ENCODE measurements around the gene ZNF385D. TPM values are rescaled to one million over a fixed set of nuclear protein-coding genes. Genes with fewer than 3 reads are reported as not detected.

ZNF385D gene
- total and polyA plus RNA-seq, 3 donors from 2014 or later: 21.1 to 57.0 (median 31.4) TPM

DNA sequence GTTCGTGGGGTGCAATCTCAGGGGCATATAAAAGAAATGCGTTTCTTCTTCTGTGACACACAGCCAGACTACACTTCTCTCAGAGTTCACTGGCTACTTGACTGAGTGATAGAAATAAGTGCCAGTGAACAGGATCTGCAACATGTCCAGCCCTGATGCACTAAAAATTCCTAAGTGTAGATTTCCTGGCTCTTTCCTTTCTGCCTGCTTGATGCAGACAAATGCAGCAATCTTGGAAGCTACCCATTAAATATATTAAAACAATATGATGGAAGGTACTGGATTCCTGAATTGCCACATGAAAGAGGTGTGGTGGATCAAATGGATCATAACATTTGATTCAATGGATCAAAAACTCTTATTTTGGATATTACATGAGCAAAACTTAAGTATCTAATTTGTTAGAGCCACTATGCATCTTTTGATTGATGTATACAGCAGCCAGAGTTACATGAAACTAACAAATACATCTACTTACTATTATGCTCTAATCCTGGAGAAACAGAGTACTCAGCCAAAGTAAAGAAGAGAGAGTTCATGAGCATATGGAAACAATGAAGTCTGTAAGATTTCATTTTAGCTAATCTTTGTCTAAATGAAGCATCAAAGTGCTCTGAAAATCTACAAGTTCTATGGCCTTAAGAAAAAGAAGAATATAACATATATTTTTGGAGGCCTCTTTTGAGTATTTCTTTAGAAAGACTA lies 222.6 kb downstream of the ZNF385D start:
- intact Hi-C loops (cut with DNase I; ENCODE audit: low total_unique reads): no loop called here
- WGBS, 2 donors: 71 to 86% methylated on average over 2 of the region's 2 CpGs
- no peak for DNase-seq
- H3K4me3 ChIP-seq: no peak overlapping the region
- TF ChIP-seq POLR2A (IDR thresholded peaks at IDR 0.05): no peak
- TF ChIP-seq, protein P1, sequence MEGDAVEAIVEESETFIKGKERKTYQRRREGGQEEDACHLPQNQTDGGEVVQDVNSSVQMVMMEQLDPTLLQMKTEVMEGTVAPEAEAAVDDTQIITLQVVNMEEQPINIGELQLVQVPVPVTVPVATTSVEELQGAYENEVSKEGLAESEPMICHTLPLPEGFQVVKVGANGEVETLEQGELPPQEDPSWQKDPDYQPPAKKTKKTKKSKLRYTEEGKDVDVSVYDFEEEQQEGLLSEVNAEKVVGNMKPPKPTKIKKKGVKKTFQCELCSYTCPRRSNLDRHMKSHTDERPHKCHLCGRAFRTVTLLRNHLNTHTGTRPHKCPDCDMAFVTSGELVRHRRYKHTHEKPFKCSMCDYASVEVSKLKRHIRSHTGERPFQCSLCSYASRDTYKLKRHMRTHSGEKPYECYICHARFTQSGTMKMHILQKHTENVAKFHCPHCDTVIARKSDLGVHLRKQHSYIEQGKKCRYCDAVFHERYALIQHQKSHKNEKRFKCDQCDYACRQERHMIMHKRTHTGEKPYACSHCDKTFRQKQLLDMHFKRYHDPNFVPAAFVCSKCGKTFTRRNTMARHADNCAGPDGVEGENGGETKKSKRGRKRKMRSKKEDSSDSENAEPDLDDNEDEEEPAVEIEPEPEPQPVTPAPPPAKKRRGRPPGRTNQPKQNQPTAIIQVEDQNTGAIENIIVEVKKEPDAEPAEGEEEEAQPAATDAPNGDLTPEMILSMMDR (IDR thresholded peaks at IDR 0.05): no peak
- no peaks in the 10 kb centered on the region for H3K9me3 ChIP-seq
- H3K36me3 ChIP-seq (ENCODE audit: low read depth, missing control alignments): no peaks in the 10 kb centered on the region
- no peaks in the 10 kb centered on the region for H3K27me3 ChIP-seq
- H3K4me1 ChIP-seq: no peaks in the 10 kb centered on the region
- no peak overlapping the region for H3K27ac ChIP-seq

DNA sequence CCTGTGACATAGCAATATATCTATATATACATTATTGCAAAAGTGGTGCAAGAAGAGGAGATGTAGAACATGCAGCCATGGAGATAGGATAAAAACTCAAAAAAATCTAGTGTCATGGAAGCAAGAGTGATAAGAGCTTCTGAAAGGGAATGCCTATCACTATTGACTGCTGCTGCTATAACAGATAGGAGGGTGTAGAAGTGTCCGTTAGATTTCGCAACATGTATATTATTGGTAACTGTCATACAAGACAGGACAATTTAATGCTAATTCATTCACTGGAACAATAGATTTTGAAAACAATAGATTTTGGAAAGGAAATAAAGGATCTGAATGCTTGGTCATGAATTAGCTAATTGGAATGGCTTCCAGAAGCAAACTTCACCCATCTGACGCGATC lies 224.5 kb downstream of the ZNF385D start:
- Histone ChIP-seq H3K36me3 (ENCODE audit: low read depth, missing control alignments) (no peaks in the 10 kb centered on the region), H3K4me1 (no peaks in the 10 kb centered on the region), H3K27me3 (no peaks in the 10 kb centered on the region), H3K27ac (no peak overlapping the region), H3K4me3 (no peak overlapping the region), H3K9me3 (no peaks in the 10 kb centered on the region)
- TF ChIP-seq POLR2A (IDR thresholded peaks at IDR 0.05): no peak
- TF ChIP-seq, protein P1 (IDR thresholded peaks at IDR 0.05): no peak
- intact Hi-C loops (cut with DNase I; ENCODE audit: low total_unique reads): no loop called here
- 88 to 90% methylated on average over 4 of the region's 4 CpGs for WGBS, 2 donors
- no peak for DNase-seq

GRCh38 chr3:21524133-21524532 lies 226.9 kb downstream of the ZNF385D start:
- no peak overlapping the region for H3K4me3 ChIP-seq
- TF ChIP-seq POLR2A (IDR thresholded peaks at IDR 0.05): no peak
- TF ChIP-seq, protein P1 (IDR thresholded peaks at IDR 0.05): no peak
- no peaks in the 10 kb centered on the region for H3K27me3 ChIP-seq
- no peak for DNase-seq
- no peaks in the 10 kb centered on the region for H3K9me3 ChIP-seq
- no peak overlapping the region for H3K27ac ChIP-seq
- WGBS, 2 donors: 75 to 76% methylated on average over 2 of the region's 2 CpGs
- intact Hi-C loops (cut with DNase I; ENCODE audit: low total_unique reads): no loop called here
- H3K36me3 ChIP-seq (ENCODE audit: low read depth, missing control alignments): no peaks in the 10 kb centered on the region
- no peaks in the 10 kb centered on the region for H3K4me1 ChIP-seq

DNA sequence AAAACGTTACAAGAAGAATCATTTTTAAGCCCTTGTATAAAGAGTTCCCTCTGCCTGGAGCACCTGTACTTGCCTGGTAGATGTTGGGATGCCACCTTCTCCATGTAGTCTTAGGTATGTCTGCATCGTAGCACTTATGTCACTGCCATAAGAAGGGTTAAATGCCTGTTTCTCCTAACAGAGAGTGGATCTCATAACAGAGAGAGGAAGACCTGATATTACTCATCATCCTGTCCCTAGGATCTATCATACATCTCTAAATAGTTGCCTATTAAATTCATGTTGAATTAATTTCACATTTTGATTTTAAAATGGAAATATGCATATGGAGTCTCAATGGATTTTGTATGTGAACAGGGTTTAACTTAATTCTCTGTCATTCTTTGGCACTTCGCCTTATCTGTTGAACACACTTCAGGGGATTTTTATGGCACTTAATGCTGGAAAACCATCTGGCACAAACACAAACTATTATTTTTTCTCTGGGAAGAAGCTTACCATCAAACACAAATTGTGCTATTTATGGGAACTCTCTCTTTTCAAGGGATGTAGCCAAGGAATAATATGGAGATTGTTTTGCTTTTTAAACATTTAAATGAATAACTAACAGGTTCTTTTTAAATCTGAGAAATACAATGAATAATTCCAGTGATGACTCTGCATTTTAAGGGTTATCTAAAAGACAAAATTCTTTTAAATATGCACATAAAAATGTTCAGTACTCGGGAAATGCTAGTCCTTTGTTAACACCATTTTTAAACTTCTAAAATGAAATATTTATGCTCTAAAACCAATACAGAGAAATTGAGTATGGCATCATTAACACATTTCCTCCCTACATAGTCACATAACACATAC lies 230.7 kb downstream of the ZNF385D start:
- no peaks in the 10 kb centered on the region for H3K9me3 ChIP-seq
- no peaks in the 10 kb centered on the region for H3K36me3 ChIP-seq (ENCODE audit: low read depth, missing control alignments)
- no peak overlapping the region for H3K4me3 ChIP-seq
- intact Hi-C loops (cut with DNase I; ENCODE audit: low total_unique reads): no loop called here
- no peak overlapping the region for H3K27ac ChIP-seq
- WGBS, 2 donors: 37 to 58% methylated on average over 4 of the region's 4 CpGs
- H3K4me1 ChIP-seq: no peaks in the 10 kb centered on the region
- H3K27me3 ChIP-seq: no peaks in the 10 kb centered on the region
- no peak for TF ChIP-seq POLR2A (IDR thresholded peaks at IDR 0.05)
- TF ChIP-seq, protein P1 (IDR thresholded peaks at IDR 0.05): no peak
- DNase-seq: no peak

Measured in testis (tissue), 3 donors.